ENCODE data around the gene GPRIN1. TPM values are rescaled to one million over a fixed set of nuclear protein-coding genes. Genes with fewer than 3 reads are reported as not detected.

Gene GPRIN1
- total RNA-seq, 4 donors from 2014 or later: 0.57 to 4.6 (median 2.2) TPM

GRCh38 chr5:176637556-176637955, 27.6 kb upstream of the GPRIN1 start:
- Histone ChIP-seq H3K9me3 (no peaks in the 10 kb centered on the region), H3K27ac (no peak overlapping the region), H3K36me3 (no peaks in the 10 kb centered on the region), H3K4me3 (no peak overlapping the region), H3K27me3 (peaks cover 0 to 31% (median 2%) of the 10 kb centered on the region in 4 donors), H3K4me1 (peaks cover 0 to 7% (median 0%) of the 10 kb centered on the region in 3 donors)
- no peak for DNase-seq
- TF ChIP-seq POLR2A (IDR thresholded peaks at IDR 0.05): no peak
- TF ChIP-seq CTCF (IDR thresholded peaks at IDR 0.05): no peak
- intact Hi-C loops (cut with DNase I): no loop called here
- 67 to 71% methylated on average over 4 of the region's 4 CpGs for WGBS, 2 donors

- WGBS, 2 donors: 46 to 55% methylated on average over 6 to 9 of the region's 9 CpGs
- intact Hi-C loops (cut with DNase I): no loop called here
Measured at GRCh38 chr5:176636426-176636825, 26.5 kb upstream of the GPRIN1 start.

GRCh38 chr5:176633598-176633997, 23.6 kb upstream of the GPRIN1 start:
- TF ChIP-seq POLR2A (IDR thresholded peaks at IDR 0.05) (no peak), CTCF (IDR thresholded peaks at IDR 0.05) (no peak)
- intact Hi-C loops (cut with DNase I): no loop called here
- WGBS, 2 donors: 17 to 33% methylated on average over 6 of the region's 6 CpGs
- Histone ChIP-seq H3K36me3 (no peaks in the 10 kb centered on the region), H3K27me3 (peaks cover 0 to 71% (median 20%) of the 10 kb centered on the region in 4 donors), H3K4me1 (peaks cover 8 to 22% (median 16%) of the 10 kb centered on the region in 3 donors), H3K27ac (no peak overlapping the region), H3K9me3 (no peaks in the 10 kb centered on the region), H3K4me3 (no peak overlapping the region)
- DNase-seq: no peak

More at GRCh38 chr5:176636426-176636825, 26.5 kb upstream of the GPRIN1 start:
- no peaks in the 10 kb centered on the region for H3K9me3 ChIP-seq
- H3K36me3 ChIP-seq: no peaks in the 10 kb centered on the region
- H3K27me3 ChIP-seq: peaks cover 0 to 43% (median 8%) of the 10 kb centered on the region in 4 donors
- no peak overlapping the region for H3K27ac ChIP-seq
- DNase-seq: no peak
- peaks cover 0 to 7% (median 0%) of the 10 kb centered on the region in 3 donors for H3K4me1 ChIP-seq
- H3K4me3 ChIP-seq: no peak overlapping the region
- TF ChIP-seq POLR2A (IDR thresholded peaks at IDR 0.05) (no peak), CTCF (IDR thresholded peaks at IDR 0.05) (no peak)

GRCh38 chr5:176632745-176633144, 22.8 kb upstream of the GPRIN1 start:
- no peak overlapping the region for H3K4me3 ChIP-seq
- 67% methylated on average over 1 of the region's 2 CpGs; no CpG with 5 or more reads in 1 of the 2 donors for WGBS, 2 donors
- peaks cover 0 to 79% (median 26%) of the 10 kb centered on the region in 4 donors for H3K27me3 ChIP-seq

More at GRCh38 chr5:176632745-176633144, 22.8 kb upstream of the GPRIN1 start:
- DNase-seq: no peak
- Histone ChIP-seq H3K36me3 (no peaks in the 10 kb centered on the region), H3K9me3 (no peaks in the 10 kb centered on the region), H3K4me1 (peaks cover 8 to 22% (median 16%) of the 10 kb centered on the region in 3 donors), H3K27ac (no peak overlapping the region)
- intact Hi-C loops (cut with DNase I): no loop called here
- TF ChIP-seq POLR2A (IDR thresholded peaks at IDR 0.05) (no peak), CTCF (IDR thresholded peaks at IDR 0.05) (no peak)
